ENCODE results near the gene AP1M2. TPM values are rescaled to one million over a fixed set of nuclear protein-coding genes. Genes with fewer than 3 reads are reported as not detected.
"Not testable (repeated sequence)": the region's sequence is repeated elsewhere in the genome, so short reads cannot be mapped to it uniquely, and the experiment has no call there.

Gene AP1M2
- total RNA-seq, 1 experiment from 2014 or later = 7.8 TPM

DNA sequence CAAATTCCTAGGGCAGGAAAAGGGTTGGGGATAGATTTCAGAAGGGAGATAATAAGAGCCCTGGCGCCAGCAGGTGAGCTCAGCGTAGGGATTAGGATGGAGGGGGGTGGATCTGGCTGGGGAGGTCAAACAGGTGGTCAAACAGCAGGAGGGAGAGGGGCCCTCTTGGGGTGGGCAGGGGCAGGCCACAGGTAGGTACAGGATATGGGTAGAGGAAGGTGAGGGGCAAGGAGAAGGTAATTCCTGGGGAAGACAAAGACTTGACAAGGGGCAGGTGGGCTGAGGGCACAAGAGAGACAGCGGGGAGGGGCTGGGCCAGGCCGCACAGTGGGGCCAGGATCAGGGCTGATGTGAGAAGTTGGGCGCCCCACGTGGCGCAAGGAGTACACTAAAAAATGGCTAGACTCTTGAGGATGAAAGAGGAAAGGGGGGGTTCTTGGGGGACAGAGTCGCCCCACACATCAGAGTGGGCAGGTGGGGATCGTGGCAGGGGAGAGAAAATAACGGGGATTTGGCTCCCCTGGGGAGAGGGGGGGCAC lies 22.0 kb downstream of the AP1M2 start:
- DNase-seq (ENCODE audit: low spot score) = peak; percentile 27

DNA sequence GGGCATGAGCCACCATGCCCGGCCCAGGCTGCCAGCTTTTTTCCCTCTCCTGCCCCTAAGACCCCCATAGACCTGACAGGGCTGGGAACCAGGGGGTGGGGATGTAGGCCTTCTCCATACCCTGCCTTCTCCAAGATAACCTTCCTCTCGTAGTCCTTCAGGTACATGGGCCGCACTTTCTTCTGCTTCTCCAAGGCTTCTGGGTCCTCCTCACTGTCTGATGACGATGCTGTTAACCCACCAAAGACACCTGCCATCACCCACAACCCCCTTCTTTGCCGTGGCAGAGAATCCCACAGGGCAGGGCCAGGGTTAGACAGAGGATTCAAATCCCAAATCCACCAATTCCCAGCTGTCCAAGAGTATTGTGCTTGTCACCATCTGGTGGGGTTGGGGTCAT lies 24.5 kb downstream of the AP1M2 start:
- DNase-seq (ENCODE audit: low spot score) = no peak

DNA sequence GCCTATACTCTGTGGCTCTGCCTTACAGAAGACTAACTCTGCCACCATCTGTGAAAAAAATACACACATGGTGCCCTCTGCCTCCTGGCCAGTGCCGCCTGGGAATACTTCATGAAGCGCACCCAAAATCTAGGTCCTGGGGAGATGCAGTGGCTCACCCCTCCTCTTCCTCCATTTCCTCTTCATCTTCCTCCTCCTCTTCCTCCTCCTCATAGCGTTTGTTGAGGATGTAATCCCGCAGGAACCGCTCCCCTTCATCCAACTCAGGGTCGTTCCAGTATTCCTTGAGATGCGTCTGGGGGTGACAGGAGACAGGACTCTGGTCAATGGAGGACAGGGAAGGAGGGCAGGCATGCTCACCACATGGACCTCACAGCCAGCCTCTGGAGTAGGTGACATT lies 27.0 kb downstream of the AP1M2 start:
- DNase-seq (ENCODE audit: low spot score) = no peak

DNA sequence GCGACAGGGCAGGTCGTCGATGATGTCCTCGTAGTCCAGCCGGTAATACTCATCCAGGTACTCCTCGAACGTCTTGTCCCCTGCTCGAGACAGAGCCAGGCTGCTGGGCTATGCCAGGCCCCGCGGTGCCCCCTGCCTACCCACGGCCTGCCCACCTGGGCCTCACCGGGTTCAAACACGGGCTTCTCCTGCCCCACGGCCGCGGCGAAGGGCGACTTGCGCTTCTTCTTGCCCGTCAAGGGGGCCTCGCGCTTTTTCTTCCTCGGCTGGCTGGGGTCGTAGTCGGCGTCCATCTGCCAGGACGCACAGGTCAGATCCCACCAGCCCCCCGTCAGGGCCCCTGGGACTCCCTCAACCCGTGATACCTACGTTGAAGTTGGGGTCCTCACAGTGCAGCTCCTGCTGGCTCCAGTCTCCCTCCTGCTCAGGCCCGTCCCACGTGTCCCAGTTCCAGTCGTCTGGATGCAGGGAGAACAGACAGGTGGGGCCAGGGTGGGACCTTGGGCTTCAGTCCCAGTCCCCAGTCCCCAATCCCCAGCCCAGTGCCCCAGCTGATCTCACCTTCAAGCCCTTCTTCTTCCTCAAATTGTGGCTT lies 29.4 kb downstream of the AP1M2 start:
- no peak for DNase-seq (ENCODE audit: low spot score)

DNA sequence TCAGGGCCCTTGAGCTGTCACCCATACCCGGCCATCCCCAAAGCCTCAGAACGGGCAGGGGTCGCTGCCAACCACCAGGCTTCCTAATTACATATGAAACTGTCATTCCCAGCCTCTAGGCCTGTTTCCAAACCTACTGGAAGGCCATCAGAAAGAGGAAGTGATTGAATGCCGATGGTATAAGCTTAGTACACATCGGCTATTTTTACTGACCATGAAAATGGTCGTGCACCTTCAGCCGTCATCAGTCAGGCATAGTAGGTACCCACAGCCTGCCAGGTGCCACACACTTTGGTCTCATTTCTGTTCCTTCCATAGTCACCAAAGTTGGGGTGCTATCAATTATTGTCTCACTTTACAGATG lies 31.5 kb downstream of the AP1M2 start:
- no peak for DNase-seq (ENCODE audit: low spot score)

DNA sequence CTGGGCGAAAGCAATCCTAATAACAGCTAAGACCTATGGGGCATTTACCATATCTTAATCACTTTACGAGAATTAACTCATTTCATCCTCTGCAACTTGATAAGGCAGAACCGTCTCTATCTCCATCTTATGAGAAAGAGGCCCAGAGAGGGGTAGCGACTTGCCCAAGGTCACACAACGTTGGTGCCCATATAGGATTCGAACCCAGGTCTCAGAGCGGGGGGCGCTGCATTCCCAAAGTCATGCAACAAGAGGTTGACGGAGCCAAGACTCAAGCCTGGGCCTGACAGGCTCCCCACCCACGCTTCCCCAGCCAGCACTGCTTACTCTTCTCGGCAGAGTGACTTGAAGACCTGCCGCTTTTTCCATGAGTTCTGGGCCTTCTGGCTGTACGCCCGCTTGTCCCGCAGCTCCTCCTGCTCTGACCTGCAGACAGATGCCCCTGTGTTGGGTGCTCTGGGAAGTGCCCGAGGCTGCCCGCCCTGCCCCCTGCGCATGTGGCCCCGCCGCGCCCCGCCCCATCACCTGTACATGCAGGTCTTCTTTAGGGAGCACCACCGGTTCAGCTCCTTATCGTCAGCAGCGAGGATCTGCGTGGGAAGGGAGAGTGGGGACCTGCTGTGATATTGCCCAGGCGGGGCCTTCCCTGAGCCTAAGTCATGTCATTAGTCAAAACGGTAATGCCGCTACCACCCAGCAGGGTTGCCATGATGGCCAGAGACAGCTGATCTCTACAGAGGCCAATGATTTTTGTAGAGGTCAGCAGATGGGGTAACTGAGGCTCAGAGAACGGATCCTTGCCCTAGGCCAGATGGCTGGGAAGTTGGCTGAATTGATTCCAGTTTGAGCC lies 32.1 kb downstream of the AP1M2 start:
- DNase-seq (ENCODE audit: low spot score) = no peak

DNA sequence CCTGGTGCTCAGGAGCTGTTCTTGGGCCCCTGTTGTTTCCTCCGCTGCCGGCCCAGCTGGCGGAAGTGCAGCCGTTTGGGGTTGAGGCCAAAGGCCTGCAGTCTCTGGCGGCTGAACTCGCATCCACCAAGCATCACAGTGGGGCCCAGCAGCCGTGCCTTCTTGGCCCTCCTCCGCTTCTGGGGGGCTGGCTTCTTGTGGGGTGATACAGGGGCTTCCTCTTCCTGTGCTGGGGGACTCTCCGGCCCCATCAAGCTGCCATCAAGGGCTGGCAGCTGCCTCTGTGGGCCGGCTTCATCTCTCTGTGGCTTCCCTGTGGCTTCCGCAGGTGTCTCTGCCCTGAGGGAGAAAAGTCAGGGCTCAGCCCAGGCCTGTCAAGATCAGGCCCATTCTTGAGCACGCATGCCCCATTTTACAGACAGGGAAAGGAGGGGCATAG lies 33.1 kb downstream of the AP1M2 start:
- DNase-seq (ENCODE audit: low spot score) = no peak

DNA sequence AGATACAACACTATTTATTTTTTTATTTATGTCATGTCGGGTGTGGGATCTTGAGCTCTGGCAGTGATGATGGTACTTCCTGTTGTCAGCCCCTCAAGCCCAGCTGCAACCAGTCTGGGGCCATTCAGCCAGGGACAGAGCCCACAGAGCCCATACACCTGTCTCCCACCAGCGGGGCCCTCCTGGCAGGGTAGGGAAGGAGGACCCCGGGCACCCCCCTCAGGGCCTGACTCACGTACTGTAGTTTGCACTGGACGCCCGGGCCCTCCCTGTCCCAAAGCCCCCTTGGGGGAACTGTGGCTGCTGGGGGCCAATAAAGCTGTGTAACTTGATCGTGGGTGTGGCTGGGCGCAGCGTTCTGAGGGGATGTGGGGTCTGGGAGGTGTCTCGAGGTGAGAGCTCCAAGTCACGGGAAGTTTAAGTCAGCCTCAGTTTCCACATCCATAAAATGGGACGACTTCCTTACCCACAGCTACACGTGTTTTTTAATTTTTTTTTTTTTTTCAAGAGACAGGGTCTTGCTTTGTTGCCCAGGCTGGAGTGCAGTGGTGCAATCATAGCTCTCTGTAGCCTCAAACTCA lies 33.9 kb downstream of the AP1M2 start:
- DNase-seq (ENCODE audit: low spot score) = no peak

DNA sequence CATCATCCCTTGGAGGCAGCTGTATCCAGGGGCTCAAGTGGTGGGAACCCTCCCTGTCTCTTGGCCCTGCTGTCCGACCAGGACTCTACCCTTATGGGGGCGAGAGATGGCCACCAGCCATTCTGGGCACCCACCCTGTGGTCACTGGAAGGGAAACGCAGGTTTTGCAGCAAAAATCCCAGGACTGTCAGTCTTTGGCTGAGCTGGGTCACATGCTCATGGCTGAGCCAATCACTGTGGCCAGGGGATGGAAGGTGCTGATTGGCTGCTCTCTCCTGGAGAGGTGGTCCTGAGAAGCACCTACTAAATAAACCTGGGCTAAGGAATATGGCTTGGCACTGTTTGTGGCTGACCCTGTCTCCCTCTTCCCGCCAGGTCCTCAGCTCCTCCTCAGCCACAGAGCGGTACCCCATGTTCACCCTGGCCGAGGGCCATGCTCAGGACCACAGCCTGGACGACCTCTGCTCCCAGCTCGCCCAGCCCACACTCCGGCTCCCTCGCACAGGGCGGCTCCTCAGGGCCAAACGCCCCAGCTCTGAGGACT lies 34.5 kb downstream of the AP1M2 start:
- DNase-seq (ENCODE audit: low spot score) = no peak

DNA sequence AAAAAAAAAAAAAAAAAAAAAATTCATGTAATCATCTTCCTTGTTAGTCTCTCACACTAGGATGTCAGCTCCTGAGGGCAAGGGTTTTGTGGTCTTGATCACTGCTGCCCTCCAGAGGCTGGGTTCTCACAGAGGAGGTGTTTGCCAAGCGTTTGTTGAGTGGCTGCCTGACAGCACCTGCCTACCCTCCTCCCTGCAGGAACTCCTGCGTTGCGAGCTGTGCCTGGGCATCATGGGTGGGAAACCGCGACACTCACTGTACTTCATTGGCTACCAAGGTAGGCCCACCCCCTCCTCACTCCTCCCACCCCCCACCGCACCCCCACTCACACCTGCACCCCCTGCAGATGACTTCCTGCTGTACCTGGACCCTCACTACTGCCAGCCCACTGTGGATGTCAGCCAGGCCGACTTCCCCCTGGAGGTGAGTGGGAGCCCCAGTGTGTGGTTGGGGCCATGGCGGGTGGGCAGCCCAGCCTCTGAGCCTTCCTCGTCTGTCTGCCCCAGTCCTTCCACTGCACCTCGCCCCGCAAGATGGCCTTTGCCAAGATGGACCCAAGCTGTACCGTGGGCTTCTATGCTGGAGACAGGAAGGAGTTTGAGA lies 35.3 kb downstream of the AP1M2 start:
- DNase-seq (ENCODE audit: low spot score) = peak; percentile 43

DNA sequence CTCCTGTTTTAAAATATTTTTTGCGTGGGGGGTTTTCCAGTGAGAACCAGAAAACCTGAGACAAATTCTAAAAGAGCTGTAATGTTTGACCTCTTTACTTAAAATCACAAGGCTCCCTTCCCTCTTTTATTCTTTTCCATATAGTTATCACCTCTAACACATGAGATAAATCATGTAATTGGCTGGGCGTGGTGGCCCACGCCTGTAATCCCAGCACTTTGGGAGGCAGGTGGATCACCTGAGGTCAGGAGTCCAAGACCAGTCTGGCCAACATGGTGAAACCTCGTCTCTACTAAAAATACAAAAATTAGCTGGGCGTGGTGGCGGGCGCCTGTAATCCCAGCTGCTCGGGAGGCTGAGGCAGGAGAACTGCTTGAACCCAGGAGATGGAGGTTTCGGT lies 36.1 kb downstream of the AP1M2 start:
- not testable (repeated sequence) for DNase-seq (ENCODE audit: low spot score)

DNA sequence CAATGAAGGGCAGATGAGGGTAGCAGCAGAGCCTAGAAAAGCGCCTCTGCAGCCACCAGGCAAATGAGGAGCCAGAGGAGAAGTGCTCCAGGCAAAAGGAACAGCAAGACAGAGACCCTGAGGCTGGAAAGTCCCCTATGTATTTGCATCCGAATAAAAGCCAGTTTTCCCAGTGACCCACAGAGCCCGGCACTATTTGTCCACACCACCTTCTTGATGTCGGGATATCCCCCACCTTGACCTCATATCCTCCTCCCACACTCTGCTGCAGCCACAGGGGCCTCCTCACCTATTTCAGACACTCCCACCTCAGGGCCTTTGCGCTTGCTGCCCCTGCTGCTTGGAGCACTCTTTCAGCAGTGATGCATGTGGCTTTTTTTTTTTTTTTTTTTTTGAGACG lies 36.8 kb downstream of the AP1M2 start:
- DNase-seq (ENCODE audit: low spot score) = no peak

DNA sequence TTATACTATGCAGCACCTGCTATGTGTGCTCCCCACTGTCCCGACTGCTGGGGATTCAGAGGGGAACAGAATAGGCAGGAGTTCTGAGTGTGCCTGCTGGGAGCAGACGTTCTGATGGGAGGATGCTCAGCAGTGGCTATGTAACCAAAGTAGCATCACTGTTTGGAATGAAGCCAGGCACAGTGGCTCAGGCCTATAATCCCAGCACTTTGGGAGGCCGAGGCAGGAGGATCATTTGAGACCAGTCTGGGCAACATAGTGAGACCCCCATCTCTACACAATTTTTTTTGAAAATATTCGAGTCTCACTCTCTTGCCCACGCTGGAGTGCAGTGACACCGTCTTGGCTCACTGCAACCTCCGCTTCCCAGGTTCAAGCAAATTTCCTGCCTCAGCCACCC lies 37.4 kb downstream of the AP1M2 start:
- DNase-seq (ENCODE audit: low spot score) = no peak

DNA sequence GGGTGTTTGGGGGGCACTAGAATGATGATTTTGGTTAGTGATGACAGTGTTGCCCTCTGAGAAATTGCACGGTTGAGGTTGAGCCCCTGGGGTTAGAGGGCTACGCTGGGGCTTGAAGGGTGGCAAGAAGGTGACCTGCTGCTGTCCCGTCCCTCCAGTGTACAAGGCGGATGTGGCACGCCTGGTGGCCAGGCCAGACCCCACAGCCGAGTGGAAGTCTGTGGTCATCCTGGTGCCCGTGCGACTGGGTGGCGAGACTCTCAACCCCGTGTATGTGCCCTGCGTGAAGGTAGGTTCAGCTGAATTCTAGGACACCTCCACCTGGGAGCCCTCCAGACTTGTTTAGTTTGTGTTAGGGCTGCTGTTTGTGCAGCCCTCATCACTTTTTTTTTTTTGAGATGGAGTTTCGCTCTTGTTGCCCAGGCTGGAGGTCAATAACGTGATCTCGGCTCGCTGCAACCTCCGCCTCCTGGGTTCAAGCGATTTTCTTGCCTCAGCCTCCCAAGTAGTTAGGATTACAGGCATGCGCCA lies 38.3 kb downstream of the AP1M2 start:
- no peak for DNase-seq (ENCODE audit: low spot score)

DNA sequence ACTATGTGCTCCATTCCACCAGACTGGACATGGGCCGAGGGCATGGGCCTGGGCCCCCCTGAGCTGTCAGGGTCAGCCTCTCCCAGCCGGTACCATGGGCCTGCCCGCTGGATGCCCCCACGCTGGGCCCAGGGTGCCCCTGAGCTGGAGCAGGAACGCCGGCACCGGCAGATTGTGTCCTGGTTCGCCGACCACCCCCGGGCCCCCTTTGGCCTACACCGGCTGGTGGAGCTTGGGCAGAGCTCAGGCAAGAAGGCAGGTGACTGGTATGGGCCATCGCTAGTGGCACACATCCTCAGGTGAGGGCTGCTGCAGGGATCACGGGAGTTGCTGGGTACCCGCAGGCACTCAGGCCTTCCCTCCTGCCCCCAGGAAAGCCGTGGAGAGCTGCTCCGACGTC lies 40.3 kb downstream of the AP1M2 start:
- no peak for DNase-seq (ENCODE audit: low spot score)

DNA sequence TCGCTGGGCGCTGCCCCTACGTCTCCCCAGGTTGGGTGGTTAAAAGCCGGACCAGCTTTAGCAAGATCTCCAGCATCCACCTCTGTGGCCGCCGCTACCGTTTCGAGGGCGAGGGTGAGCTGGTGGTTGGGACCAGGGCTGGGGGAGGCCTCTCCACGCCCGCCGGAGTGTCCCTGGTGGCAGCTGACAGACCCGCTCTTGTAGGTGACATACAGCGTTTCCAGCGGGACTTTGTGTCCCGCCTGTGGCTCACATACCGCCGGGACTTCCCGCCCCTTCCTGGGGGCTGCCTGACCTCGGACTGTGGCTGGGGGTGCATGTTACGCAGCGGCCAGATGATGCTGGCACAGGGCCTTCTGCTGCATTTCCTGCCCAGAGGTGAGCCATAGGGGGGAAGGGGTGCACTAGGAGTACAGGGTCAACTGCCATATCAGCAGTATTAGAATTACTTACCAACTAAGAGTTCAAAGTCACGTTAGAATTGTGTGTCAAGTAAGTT lies 42.3 kb downstream of the AP1M2 start:
- no peak for DNase-seq (ENCODE audit: low spot score)

DNA sequence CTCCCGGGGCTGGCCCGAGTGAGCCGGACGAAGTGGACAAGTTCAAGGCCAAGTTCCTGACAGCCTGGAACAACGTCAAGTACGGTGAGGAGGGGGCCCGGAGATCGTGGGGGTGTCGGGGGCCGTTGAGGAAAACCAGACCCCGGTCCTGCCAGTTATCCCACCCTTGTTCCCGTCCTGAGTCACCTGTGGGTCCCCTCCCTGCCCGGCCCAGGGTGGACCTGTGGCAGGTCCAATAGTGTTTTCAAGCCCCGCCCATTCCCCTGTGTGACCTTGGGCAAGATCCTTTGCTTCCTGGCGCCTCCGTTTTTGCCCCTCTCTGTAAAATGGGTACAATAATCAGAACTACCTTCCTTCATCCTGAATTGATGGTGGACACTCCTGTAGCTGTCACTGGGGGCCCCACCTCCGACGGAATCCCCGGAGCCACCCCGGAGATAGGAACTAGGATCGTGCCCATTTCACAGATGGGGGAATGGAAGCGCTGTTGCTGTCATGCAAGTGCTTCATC lies 42.8 kb downstream of the AP1M2 start:
- no peak for DNase-seq (ENCODE audit: low spot score)

DNA sequence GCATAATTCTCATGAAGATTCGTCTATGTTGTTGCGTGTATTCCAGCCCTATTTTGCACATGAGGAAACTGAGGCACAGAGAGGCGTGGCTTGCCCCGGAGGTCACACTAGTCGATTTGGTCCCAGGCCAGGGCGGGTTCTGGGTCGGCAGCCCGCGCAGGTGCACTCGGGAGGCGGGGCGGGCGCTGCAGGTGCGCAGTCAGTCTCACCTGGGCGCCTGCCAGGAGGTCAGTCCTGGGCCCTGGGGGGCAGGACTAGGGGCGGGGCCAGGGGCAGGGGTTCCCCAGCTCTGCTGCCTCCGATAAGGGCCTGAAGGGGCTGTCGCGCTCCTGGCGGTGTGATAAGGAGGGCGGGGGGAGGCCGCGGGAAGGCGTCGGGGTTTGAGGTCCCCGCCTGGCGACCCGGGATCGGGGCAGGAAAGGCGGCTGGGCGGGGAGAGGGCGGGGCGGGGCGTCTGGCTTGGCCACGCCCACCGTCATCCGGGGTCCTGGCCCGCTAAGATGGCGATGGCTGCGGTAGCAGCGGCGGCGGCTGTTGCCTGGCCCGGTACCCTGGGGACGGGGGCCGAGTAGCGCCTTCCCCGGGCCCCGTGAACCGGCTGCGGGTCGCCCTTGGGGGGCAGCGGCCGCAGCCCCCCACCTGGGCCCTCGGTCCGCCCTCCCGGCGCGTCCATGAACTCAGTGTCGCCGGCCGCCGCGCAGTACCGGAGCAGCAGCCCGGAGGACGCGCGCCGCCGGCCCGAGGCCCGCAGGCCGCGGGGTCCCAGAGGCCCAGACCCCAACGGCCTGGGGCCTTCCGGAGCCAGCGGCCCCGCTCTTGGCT lies 43.5 kb downstream of the AP1M2 start, which contains the start of gene ATG4D:
ATG4D (plus strand) TSS at position 485 of the 822 bp plus-strand sequence; CDS start at position 672, 187 bp downstream.
- no peak for DNase-seq (ENCODE audit: low spot score)

DNA sequence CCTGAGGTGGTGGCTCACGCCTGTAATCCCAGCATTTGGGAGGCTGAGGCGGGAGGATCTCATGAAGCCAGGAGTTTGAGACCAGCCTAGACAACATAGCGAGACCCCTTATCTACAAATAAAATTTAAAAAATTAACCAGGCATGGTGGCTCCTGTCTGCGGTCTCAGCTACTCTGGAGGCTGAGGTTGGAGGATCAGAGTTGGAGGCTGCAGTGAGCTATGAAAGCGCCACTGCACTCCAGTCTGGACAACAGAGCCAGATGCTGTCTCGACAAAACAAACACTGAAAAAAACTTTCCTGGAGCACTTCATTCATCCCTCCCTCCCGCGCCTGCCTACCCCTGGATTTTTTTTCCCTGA lies 44.1 kb downstream of the AP1M2 start:
- no peak for DNase-seq (ENCODE audit: low spot score)

DNA sequence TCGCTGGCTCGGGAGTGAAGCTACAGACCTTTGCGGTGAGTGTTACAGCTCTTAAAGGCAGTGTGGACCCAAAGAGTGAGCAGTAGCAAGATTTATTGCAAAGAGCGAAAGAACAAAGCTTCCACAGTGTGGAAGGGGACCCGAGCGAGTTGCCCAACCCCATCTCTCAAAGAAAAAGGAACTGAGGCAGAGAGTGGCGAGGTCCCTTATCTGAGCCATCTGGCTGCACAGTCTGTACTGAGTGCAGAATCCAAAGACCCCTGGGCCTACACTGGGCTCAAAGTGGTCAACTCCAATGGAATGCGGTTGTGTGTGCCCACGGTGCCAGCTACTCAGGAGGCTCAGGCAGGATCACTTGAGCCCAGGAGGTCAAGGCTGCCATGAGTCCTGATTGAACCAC lies 48.1 kb downstream of the AP1M2 start:
- not testable (repeated sequence) for DNase-seq (ENCODE audit: low spot score)

Measured in H4 (cell line).